Esophagus muscularis mucosa (tissue), 4 donors: ENCODE results near the gene DACH1. TPM values are rescaled to one million over a fixed set of nuclear protein-coding genes. Genes with fewer than 3 reads are reported as not detected.

Source experiments
- DNase-seq: peaks from one replicate; pipeline ENCODE4 v3.0.0-alpha.2; 2017; ENCODE audit errors: extremely low spot score
- H3K27ac ChIP-seq, 4 donors: fragments of 200-600 bp; sonication (generic); replicated peaks in 1 of 4; 1 replicate in 3 of 4; 2 replicates in 1 of 4; pipeline ENCODE4 v1.5.1; 2016 to 2019; ENCODE audit warnings: mild to moderate bottlenecking in 1 of 4
- H3K27me3 ChIP-seq, 4 donors: fragments of 200-600 bp; sonication (generic); one replicate each; pipeline versions ENCODE4 v1.5.1 to v1.6.0; 2016 to 2019
- H3K36me3 ChIP-seq, 4 donors: fragments of 200-600 bp; sonication (generic); one replicate each; pipeline ENCODE4 v1.5.1; 2016 to 2019
- H3K4me1 ChIP-seq, 4 donors: fragments of 200-600 bp; sonication (generic); one replicate each; pipeline ENCODE4 v1.5.1; 2016 to 2019
- H3K4me3 ChIP-seq, 4 donors: fragments of 200-600 bp; sonication (generic); 1 replicate in 2 of 4; 2 replicates in 2 of 4; pipeline ENCODE4 v1.5.1; 2016 to 2019; ENCODE audit warnings: mild to moderate bottlenecking in 4 of 4, moderate library complexity in 1 of 4
- H3K9me3 ChIP-seq, 4 donors: fragments of 200-600 bp; sonication (generic); 1 replicate in 3 of 4; 2 replicates in 1 of 4; pipeline ENCODE4 v1.5.1; 2016 to 2019
- CTCF ChIP-seq, 3 experiments: fragments of 200-600 bp in 2 of 3; fragments of 450-650 bp in 1 of 3; sonication (generic) in 2 of 3; IDR thresholded peaks; one replicate each; pipeline ENCODE4 v1.5.1; 2017 to 2019; ENCODE audit warnings: antibody characterized with exemption in 3 of 3, mild to moderate bottlenecking in 2 of 3, moderate library complexity in 1 of 3
- EP300 ChIP-seq: sonication (generic); formaldehyde crosslinking; IDR thresholded peaks from one replicate; pipeline ENCODE4 v1.6.1; 2017; ENCODE audit warnings: antibody characterized with exemption
- POLR2A ChIP-seq: fragments of 450-650 bp; IDR thresholded peaks from one replicate; pipeline ENCODE4 v1.6.1; 2017; ENCODE audit warnings: antibody characterized with exemption, moderate library complexity, mild to moderate bottlenecking, low read depth
- POLR2AphosphoS5 ChIP-seq, 2 donors: sonication (generic); formaldehyde crosslinking; IDR thresholded peaks; one replicate each; pipeline ENCODE4 v1.6.1; 2017; ENCODE audit warnings: antibody characterized with exemption in 2 of 2
- WGBS: methylation state at CpG from one replicate; pipeline ENCODE4 v1.1.5; 2018; 5-methylcytosine and 5-hydroxymethylcytosine counted together
- intact Hi-C: fragments of 100-400 bp; cut with DNase I; formaldehyde crosslinking; loops from one replicate; pipeline ENCODE4 v1.15.1; 2023
- total RNA-seq, 4 donors: library from RNA; depleted of rRNA; stranded (reverse); fragments of >200 nt; gene quantifications; one replicate each; pipeline versions ENCODE4 v1.1.0 to v1.2.1, GENCODE V29; 2016

Gene DACH1
- total RNA-seq, 4 donors from 2014 or later = 1.2 to 2.0 (median 1.5) TPM

DNA sequence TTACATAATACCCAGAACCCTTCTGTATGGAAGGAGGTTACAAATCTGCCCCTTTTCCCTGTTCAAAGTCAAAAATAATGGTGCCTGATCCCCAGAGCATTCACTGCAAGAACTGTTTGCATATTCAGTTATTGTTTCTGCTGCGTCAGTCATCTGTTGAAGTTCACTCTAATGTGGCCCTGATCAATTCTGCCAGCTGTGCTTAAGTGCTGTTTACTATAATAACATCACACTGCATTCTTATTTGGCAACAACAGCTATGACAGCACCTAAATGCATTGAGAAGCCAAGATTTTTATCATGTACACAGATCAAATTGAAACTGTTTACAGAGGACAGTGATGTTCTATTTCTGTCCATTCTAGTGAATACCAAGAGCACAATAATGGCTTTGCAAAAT lies 115.9 kb downstream of the DACH1 start:
- Histone ChIP-seq H3K9me3 (no peaks in the 10 kb centered on the region), H3K4me3 (no peak overlapping the region), H3K36me3 (no peaks in the 10 kb centered on the region), H3K27ac (no peak overlapping the region), H3K4me1 (peaks cover 0 to 4% (median 0%) of the 10 kb centered on the region in 4 donors), H3K27me3 (no peaks in the 10 kb centered on the region)
- no peak for DNase-seq
- no peak for TF ChIP-seq POLR2AphosphoS5 (IDR thresholded peaks at IDR 0.05)
- no peak for TF ChIP-seq POLR2A
- TF ChIP-seq EP300 = no peak
- no peak for TF ChIP-seq CTCF (IDR thresholded peaks at IDR 0.05)
- 90% methylated on average over 1 of the region's 1 CpG for WGBS
- intact Hi-C loops = no loop called here

- Histone ChIP-seq H3K9me3 (no peaks in the 10 kb centered on the region), H3K4me3 (no peak overlapping the region), H3K27ac (no peak overlapping the region), H3K4me1 (no peaks in the 10 kb centered on the region), H3K27me3 (no peaks in the 10 kb centered on the region), H3K36me3 (no peaks in the 10 kb centered on the region)
- TF ChIP-seq POLR2A = no peak
- no peak for TF ChIP-seq POLR2AphosphoS5 (IDR thresholded peaks at IDR 0.05)
- TF ChIP-seq EP300 = no peak
- no peak for TF ChIP-seq CTCF (IDR thresholded peaks at IDR 0.05)
- no peak for DNase-seq
- WGBS = 98% methylated on average over 1 of the region's 1 CpG
- intact Hi-C loops = no loop called here
Measured at GRCh38 chr13:71730267-71730666, 136.7 kb downstream of the DACH1 start.

DNA sequence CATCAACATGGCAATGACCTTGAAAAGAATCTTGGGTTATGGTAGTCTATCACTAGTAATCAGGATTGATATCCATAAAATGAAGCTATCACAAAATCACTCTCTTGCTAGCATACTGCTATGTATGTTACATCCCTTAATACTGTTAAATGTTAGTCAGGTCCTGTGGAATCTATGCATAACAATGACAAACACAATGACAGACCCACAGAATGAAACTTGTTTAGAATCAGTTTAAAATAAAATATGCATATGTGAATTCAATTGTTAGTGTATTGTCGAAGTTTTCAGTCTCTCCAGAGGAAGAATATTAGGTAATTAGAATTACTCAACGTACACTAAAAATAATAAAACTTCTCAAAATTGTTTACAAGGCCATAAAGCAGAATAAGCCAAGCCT lies 137.6 kb downstream of the DACH1 start:
- WGBS = 76% methylated on average over 2 of the region's 2 CpGs
- intact Hi-C loops = no loop called here
- Histone ChIP-seq H3K27me3 (no peaks in the 10 kb centered on the region), H3K36me3 (no peaks in the 10 kb centered on the region), H3K4me1 (no peaks in the 10 kb centered on the region), H3K4me3 (no peak overlapping the region), H3K27ac (no peak overlapping the region), H3K9me3 (no peaks in the 10 kb centered on the region)
- TF ChIP-seq POLR2A (no peak), POLR2AphosphoS5 (IDR thresholded peaks at IDR 0.05) (no peak), EP300 (no peak), CTCF (IDR thresholded peaks at IDR 0.05) (no peak)
- DNase-seq = no peak

GRCh38 chr13:71727662-71728061 lies 139.3 kb downstream of the DACH1 start:
- 76% methylated on average over 1 of the region's 1 CpG for WGBS
- no peak for DNase-seq
- no peaks in the 10 kb centered on the region for H3K4me1 ChIP-seq
- H3K36me3 ChIP-seq = no peaks in the 10 kb centered on the region
- no peak overlapping the region for H3K27ac ChIP-seq
- TF ChIP-seq CTCF (IDR thresholded peaks at IDR 0.05) = no peak
- no peak for TF ChIP-seq EP300
- no peak for TF ChIP-seq POLR2AphosphoS5 (IDR thresholded peaks at IDR 0.05)
- no peak for TF ChIP-seq POLR2A
- intact Hi-C loops = no loop called here
- H3K9me3 ChIP-seq = no peaks in the 10 kb centered on the region
- no peaks in the 10 kb centered on the region for H3K27me3 ChIP-seq
- no peak overlapping the region for H3K4me3 ChIP-seq

GRCh38 chr13:71727042-71727441 lies 140.0 kb downstream of the DACH1 start:
- Histone ChIP-seq H3K27ac (no peak overlapping the region), H3K9me3 (no peaks in the 10 kb centered on the region), H3K27me3 (no peaks in the 10 kb centered on the region), H3K36me3 (no peaks in the 10 kb centered on the region), H3K4me3 (no peak overlapping the region), H3K4me1 (no peaks in the 10 kb centered on the region)
- intact Hi-C loops = no loop called here
- 95% methylated on average over 2 of the region's 2 CpGs for WGBS
- no peak for TF ChIP-seq POLR2A
- no peak for TF ChIP-seq POLR2AphosphoS5 (IDR thresholded peaks at IDR 0.05)
- TF ChIP-seq CTCF (IDR thresholded peaks at IDR 0.05) = no peak
- DNase-seq = no peak
